RPMI7951 (cell line): ENCODE data around the gene BICC1. TPM values are rescaled to one million over a fixed set of nuclear protein-coding genes. Genes with fewer than 3 reads are reported as not detected.

Source experiments
- DNase-seq: peaks from one replicate; pipeline ENCODE4 v3.0.0-alpha.2; 2012; ENCODE audit warnings: low read depth
- total RNA-seq: library from RNA; depleted of rRNA; stranded (reverse); fragments of >200 nt; shearing (Covaris generic); gene quantifications from 2 replicates; pipeline ENCODE4 v1.2.3, GENCODE V29; 2014

BICC1 gene
- total RNA-seq, 1 experiment from 2014 or later = 37.6 TPM

DNA sequence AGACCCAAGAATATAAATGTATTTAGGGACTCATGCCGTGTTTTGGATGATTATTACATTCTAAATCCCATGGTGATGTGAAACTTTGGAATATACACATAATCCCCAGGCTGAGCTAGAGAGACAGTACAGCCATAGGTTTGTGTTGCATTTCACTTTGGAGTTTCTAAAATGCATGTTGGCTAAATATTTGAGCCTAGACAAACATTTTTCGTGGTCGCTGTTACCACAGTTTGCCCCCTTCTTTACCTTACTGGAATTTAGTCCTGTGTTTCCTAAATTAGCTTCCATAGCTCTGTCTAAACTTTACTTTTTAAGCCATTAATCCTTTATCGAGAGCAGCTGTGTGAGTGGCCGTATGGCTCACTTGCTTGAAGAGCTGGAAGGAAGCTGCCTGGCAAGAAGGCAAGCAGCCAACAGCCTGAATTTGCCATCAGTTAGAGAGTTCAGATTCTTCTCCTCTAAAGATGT is 192.0 kb downstream of the BICC1 start:
- DNase-seq = peak; percentile 72

- DNase-seq = no peak
Measured at GRCh38 chr10:58706836-58707235, 194.2 kb downstream of the BICC1 start.

- DNase-seq = peak; percentile 36
Measured at GRCh38 chr10:58712141-58712540, 199.5 kb downstream of the BICC1 start.

GRCh38 chr10:58712982-58713381 is 200.3 kb downstream of the BICC1 start:
- DNase-seq = peak; percentile 22

DNA sequence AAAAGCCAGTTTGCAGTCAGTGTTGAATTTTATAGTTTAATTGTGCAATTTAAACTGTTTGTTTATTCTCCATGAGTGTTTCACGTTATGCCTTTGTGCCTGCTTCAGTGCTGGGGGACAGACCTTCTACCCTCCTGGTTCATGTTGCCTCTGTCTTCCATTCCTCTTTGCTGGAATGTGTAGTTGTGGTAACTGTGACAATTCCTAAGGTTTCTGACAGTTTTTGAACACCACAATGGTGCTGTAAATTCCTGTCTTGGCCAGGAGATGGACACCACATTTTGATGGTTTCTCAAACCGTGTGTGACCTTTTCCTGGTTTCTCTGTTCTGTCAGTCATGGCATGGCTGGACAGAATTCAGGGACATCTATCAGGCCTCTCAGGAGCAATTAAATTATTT is 201.7 kb downstream of the BICC1 start:
- DNase-seq = peak; percentile 34

GRCh38 chr10:58715061-58715460 is 202.4 kb downstream of the BICC1 start:
- DNase-seq = no peak

DNA sequence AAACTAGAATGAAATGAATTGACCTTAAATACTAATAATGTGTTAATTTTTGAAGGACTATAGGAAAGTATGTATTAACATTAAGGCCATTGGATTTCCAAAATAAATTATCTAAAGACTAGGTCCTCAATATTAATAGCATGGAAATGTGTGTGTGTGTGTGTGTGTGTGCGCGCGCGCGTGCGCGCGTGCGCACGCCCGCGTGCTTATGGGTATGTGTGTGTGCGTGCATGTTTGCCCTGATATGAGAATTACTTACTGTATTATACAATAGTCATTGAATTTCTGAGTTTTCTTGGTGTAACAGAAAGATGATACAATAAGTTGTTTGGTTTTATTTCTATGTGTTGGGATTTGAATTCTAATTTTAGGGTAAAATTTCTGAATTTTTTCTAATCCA is 205.9 kb downstream of the BICC1 start:
- DNase-seq = no peak

- no peak for DNase-seq
Measured at GRCh38 chr10:58721601-58722281, 209.1 kb downstream of the BICC1 start.

DNA sequence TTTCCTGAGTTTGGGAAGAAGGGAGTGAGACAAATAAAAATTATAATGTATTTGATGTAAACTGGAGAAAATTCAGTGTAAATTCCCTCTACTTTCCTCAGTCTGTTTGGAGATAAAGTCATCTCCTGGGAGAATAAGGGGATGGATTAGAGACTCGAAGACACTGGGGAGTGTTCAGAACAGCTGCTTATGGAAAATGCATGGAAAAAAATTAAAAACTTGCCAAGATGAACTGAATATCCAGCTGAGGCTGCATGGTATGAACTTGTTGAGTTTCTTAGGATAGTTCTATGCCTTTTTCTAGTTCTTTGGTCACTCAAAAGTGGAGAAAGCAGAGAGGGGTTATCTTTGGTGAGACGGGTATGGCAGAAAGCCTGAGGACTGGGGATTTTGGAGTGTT is 210.5 kb downstream of the BICC1 start:
- no peak for DNase-seq

DNA sequence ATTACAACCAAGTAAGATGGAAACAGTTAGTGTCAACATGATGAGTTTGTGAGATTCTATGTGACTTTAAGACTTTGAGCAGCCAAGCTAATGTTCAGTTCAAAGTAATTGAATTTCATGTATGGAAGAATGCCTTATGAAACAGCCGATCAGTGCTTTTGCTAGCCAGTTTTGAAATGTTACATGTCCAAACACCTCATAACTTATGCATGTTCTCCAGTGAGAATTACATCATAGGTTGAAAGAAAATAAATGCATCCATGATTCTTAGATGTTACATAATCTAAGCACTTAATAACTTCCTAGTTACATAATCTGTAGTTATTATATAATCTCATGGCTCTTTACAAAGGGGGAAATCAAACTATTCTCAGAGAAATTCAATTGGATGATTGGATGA is 211.3 kb downstream of the BICC1 start:
- DNase-seq = no peak

GRCh38 chr10:58724781-58725180 is 212.1 kb downstream of the BICC1 start:
- DNase-seq = no peak

GRCh38 chr10:58725901-58726300 is 213.2 kb downstream of the BICC1 start:
- DNase-seq = no peak

DNA sequence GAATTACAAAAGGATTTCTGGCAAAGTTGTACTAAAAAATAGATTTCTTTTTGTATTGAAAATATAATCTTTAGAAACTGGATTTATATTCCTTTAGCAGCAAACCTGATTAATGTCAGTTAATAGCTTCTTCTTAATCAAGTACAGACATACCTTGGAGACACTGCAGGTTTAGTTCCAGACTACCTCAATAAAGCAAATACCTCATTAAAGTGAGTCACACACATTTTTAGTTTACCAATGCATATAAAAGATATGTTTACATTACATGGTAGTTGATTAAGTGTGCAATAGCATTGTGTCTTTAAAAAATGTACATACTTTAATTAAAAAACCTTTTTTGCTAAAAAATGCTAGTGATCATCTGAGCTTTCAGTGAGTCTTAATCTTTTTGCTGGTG is 215.0 kb downstream of the BICC1 start:
- DNase-seq = no peak

- no peak for DNase-seq
Measured at GRCh38 chr10:58731276-58731675, 218.6 kb downstream of the BICC1 start.

DNA sequence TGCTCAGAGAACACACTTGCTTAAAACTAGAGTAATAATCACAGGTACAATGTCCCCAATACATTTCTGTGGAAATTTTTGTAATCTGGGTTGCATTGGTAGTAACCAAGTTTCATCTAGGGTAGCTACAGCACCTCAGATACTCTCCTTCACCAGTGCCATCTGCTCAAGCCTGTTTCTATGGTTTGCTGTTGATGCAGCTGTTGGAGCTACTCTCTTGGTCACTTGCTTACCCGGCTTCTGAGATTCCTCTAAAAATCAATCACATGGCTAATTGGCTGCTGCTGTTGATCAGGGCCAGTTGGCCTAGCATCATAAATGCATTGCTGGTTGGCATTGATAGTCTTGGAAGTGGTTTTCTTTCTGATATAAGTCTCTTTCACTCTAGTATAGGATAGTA is 220.8 kb downstream of the BICC1 start:
- DNase-seq = no peak

DNA sequence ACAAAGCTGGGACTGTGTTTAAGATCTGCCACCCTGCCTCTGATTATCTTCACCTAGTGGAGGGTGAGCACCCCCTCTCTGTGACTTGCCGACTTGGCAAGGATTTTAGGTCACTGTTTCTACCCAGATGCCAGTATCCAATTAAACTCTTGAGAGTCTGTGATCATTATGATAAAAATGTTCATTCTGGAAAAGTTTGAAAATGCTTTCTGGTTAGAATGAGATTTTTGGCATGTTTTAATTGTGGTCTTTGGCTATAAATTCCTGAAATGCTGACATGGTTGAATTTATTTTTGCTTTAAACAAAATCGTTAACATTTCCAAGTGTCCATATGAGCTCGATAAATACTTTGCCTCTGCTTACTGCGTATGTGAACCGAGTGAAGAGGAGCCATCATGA is 221.4 kb downstream of the BICC1 start:
- peak; percentile 55 for DNase-seq

- DNase-seq = no peak
Measured at GRCh38 chr10:58734664-58735063, 222.0 kb downstream of the BICC1 start.

DNA sequence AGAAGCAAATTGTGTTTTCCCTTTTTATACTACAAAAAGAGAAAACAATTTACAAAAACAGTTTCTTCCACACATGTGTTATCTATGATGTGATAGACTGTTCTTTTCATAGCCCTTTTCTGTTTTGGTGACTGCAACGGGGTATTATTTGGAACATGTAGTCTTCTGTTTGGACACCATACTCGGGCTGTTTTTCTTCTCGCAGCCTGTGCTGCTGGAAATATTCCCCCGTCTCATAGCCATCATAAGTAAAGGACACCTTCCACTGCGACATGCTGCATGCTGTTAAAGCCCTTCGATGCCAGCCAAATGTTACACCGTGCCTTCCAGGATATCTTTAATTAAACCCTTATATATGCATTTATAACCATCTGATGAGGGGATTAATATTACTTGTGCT is 222.4 kb downstream of the BICC1 start:
- no peak for DNase-seq

DNA sequence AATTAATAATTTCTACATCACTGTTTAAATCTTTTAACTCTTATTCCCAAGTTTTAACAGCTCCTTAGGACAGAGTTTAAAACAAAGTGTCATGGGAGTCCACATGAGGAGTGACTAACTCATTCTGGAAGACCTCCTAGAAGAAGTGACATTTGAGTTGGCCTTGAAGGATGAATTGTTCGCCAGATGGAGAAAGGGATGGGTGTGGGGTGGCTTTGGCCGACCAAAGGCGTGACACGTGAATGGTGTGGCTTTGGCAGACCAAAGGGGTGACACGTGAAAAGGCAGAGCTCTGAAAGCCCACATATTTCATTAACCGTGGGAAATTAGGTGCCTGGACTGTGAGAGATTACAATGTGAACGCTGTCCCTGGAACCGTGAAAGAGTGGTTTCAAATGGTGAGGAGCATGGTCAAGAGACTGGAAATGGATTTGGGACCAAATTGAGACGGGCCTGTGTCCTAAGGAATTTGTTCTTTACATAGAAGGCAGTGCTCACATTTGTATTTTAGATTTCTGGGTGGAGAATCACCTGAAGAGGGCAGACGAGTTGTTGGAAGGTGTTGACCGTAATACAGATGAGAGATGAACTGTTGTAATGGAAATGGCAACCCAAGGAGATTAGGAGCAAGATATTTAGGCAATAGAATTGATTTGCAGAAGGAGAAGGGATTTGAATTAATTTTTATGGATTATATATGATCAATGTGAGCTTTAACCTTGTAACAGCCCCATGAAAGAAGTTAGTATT is 228.1 kb downstream of the BICC1 start:
- DNase-seq = peak; percentile 62

- peak; percentile 55 for DNase-seq
Measured at GRCh38 chr10:58741673-58742072, 229.0 kb downstream of the BICC1 start.

- DNase-seq = no peak
Measured at GRCh38 chr10:58742141-58742540, 229.5 kb downstream of the BICC1 start.

DNA sequence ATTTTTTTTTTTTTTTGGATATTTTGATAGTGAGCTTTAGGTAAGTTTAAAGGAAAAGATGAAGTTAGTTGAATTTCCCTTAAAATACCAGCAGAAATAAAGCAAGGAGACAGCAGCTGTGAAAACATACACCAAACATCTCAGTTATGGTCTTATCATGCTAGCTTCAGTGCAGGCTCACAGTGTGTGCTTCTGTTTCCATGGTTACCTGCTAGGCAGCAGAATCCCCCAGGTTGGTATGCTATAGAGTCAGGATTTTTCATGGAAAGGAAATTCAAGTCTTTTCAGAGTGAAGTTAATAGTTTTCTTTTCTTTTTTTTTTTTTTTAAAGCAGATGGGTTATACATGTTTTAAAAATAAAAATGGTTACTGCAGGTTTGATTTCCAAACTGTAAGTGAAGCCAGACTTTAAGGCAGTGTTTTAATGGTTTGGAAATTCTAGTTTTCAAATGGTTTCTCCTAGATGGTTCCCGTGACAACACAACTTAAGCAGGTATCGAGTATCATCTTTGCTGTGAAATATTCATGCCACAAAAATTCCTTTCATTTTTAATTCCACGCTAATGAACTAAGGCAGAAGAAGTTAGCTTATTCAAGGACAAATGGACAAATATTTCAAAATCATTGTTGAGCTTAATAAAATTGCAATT is 230.9 kb downstream of the BICC1 start:
- peak; percentile 71 for DNase-seq
